Measurements from ENCODE around the gene FOXN1.
"Not testable (repeated sequence)": the region's sequence is repeated elsewhere in the genome, so short reads cannot be mapped to it uniquely, and the experiment has no call there.

The FOXN1 gene

DNA sequence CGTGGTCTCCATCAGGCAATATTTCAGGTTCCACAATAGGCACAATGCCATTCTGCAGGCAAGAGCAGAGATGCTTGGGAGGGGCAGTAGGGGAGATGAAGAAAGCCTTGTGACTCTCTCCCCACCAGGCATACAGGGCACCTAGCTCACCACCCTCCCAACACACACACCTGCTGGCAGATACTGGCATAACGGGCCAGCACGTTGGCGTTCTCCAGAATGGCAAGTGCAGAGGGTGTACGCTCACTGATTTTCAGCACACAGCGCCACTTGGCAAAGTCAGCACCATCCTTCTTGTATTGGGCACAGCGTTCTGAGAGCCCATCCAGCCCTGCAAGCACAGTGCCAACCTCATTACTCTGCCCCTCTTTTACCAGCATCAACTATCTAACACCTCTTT is 68.4 kb downstream of the FOXN1 start:
- H3K4me3 ChIP-seq: no peak overlapping the region
- TF ChIP-seq CTCF (IDR thresholded peaks at IDR 0.05): no peak
- no peak overlapping the region for H3K27ac ChIP-seq
- DNase-seq (ENCODE audit: low spot score): peak; percentile 40

DNA sequence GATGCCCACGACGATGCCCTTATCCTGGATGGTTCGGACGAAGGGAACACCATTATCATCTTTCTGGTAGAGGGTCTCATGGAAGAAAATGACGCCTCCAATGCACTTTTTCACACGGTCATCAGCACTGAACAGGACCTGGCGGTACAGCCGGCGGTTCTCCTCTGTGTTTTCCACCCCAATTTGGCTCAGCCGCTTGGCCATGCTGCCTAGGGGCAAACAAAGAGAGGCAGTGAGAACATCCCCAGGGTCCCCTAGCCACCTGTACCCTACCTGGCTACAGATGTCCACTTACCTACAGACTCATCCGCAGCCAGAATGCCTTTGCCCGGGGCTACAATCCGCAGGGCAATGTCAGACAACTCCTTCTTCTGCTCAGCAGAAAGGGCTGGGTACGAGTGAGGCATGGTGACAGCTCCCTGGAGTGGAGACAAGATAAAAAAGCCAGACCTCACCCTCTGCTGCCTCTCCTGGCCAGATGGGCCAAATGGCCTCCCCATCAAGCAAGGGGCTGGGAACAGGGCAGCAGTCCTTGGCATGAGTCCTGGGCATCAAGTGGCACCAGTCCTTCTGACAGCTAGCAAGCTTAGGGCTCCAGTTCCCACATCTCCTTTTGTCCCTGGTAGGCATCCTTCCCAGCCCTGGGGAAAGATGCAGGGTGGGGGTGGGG is 69.1 kb downstream of the FOXN1 start:
- Histone ChIP-seq H3K4me3 (no peak overlapping the region), H3K27ac (no peak overlapping the region)
- TF ChIP-seq CTCF (IDR thresholded peaks at IDR 0.05): no peak
- peak; percentile 62 for DNase-seq (ENCODE audit: low spot score)

GRCh38 chr17:28576016-28576415 is 69.9 kb downstream of the FOXN1 start:
- DNase-seq (ENCODE audit: low spot score); H3K4me3 ChIP-seq; H3K27ac ChIP-seq: not testable (repeated sequence)

DNA sequence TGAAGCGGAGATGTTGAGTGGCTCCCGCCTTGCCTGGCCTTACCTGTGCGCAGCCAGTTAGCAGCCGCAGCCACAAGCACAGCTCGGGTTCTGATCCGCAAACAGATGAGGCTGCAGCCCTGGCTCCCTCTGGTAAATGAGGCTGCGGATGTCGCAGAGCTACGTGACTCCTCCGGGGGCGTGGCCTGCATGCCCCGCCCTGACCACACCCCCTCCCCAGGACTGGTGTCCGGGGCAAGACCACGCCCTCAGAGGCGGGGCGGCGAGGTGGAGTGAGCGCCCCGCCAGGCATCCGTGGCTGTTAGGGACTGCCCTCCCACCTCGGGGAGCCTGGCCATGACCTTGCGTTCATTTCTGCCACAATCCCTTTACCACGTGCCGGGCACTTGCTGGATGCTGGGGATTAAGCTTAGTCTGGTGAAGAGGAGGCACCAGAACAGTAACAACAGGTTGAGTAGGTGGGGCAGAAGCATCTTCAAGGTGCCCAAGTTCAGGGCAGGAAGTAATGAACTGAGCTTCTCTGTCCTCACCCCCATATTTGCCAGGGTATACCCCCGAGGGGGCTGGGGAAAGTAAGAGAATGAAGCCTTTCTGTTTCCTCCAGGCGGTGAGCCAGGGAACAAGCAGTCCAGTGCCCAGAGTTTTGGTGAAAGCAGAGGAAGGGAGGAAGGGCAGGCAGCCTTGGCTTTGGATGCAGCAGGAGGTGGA is 70.8 kb downstream of the FOXN1 start, which contains the start of gene ALDOC:
TSS of gene ALDOC (minus strand) at position 138 of the 708 bp plus-strand sequence. CDS start 1,363 bp downstream, outside the sequence.
- peak within 1 kb of the TSS; percentile 55 for H3K4me3 ChIP-seq
- TF ChIP-seq CTCF (IDR thresholded peaks at IDR 0.05): no peak
- DNase-seq (ENCODE audit: low spot score): peak; percentile 93
- peak within 1 kb of the TSS in 1 of 2 donors; percentile 42 for H3K27ac ChIP-seq

DNA sequence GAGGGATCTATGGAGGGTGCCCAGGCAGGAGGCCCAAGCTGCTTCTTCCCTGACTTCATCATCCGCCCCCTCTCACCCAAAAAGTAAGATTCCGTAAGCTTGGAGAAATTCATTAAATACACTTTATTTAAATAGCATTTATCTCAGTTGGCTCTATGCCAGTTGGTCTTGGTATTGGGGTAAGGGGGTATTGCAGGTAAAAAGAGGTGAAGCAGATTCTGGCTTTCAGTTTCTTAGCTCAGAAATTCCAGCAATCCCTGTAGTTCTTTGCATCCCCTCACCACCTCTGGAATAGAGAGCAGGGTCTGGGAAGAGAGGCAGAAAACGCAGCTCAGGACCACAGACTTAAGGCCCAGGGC is 71.3 kb downstream of the FOXN1 start:
- no peak for TF ChIP-seq CTCF (IDR thresholded peaks at IDR 0.05)
- no peak for DNase-seq (ENCODE audit: low spot score)
- Histone ChIP-seq H3K27ac (peak overlapping the region in 1 of 2 donors; percentile 42), H3K4me3 (no peak overlapping the region)

- DNase-seq (ENCODE audit: low spot score): peak; percentile 53
- Histone ChIP-seq H3K4me3 (no peak overlapping the region), H3K27ac (no peak overlapping the region)
- TF ChIP-seq CTCF (IDR thresholded peaks at IDR 0.05): no peak
These were observed 72.4 kb downstream of the FOXN1 start for GRCh38 chr17:28578246-28579195.

DNA sequence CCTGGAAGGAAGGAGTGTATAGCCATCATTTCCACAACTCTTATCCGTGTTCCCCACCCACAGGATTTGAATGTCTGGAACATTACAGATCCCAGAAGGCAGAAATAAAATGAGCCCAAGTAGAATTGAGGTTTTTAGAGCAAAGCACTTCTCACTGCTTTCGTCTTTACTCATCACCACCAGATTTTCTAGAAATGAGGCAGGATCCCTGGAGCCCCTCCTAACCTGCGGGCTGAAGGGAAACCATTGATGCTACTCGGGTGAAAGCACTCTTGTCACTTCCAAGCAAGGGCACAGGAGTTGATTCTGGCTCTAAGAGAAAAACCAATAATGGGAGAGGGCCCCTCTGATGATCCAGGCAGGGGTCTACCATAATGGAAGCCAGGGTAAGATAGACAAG is 73.4 kb downstream of the FOXN1 start:
- Histone ChIP-seq H3K27ac (no peak overlapping the region), H3K4me3 (no peak overlapping the region)
- TF ChIP-seq CTCF (IDR thresholded peaks at IDR 0.05): no peak
- DNase-seq (ENCODE audit: low spot score): no peak
